Medulla oblongata (tissue), 1 donor: ENCODE measurements around the gene UAP1L1.

ENCODE experiments used
- DNase-seq: peaks from one replicate; pipeline ENCODE4 v3.0.0-alpha.2; 2015; ENCODE audit errors: extremely low spot score

Gene UAP1L1

DNA sequence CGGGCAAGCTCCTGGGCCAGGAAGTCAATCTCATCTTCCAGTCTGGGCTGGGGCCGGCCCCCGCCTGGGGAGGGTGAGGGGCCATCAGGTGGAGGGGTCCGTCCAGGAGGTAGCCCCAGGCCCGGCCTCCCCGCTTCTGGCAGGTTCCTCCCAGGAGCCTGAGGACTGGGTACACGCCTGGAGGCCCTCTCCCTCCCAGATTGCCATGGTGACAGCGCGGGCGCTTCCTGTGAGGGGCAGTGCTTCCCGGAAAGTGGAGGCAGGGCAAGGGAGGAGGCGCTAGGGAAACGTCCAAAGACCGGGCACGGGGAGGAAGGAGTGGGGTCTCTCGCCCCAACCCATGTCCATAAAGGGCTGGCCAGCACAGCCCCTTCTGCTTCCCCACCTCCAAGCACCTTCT is 36.2 kb upstream of the UAP1L1 start:
- no peak for DNase-seq

DNA sequence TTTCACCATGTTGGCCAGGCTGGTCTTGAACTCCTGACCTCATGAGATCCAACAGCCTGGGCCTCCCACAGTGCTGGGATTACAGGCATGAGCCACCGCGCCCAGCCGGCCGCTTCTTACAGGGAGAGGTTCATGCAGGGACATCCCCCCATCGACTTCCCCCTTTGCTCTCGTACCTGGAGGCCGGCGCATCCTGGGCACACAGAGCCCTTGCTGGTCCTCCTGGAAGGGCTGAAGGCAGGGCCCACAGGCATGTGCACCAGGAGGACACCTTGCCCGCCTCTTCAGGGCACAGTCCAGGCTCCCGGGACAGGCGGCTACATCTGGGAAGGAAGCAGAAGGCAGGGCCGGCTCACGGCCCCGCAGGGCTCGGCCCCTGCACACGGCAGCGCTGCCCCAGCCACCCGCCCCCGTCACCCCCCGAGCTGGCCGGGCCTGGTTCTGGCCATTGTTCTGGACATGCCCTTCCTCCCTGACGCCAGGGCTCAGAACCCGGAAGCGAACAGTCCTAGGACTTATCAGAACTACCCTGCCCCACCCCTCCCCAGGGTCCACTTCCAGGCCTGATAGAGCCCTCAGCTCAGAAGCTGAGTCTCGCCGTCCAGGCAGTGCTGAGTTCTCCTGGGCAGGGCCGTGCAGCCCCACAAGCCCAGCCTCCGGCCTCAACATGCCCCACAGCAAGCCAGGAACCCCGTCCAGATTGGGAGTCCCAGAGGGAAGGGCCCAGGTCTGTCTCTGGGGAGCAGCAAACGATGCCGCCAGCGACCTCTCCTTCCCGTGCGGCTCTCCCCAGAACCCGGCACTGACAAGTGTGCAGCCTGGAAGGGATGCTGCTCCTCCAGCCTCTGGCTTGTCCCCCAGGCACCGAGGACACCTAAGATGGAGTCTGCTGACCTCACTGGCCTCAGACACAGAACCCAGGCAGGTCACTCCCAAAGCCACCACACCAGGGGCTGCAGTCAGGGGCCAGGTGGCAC is 34.3 kb upstream of the UAP1L1 start:
- DNase-seq: no peak

DNA sequence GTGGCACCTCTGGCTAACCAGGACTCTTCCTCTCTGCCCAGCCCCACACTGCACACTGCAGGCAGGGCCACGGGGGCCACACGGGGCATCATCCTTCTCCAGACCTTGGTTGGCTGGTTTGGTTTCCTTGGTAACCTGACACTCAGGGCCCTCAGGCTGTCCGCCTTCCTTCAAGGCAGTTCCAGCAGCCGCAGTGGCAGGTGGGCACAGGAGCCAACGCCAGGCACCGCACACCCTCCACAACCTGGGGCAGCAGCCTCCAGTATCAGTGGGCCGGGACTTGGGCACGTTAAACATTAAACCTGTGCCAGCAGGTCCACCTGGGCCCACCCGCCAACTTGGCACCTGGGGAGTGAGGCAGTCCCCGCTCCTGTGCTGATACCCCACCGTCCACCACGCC is 33.3 kb upstream of the UAP1L1 start:
- DNase-seq: no peak

DNA sequence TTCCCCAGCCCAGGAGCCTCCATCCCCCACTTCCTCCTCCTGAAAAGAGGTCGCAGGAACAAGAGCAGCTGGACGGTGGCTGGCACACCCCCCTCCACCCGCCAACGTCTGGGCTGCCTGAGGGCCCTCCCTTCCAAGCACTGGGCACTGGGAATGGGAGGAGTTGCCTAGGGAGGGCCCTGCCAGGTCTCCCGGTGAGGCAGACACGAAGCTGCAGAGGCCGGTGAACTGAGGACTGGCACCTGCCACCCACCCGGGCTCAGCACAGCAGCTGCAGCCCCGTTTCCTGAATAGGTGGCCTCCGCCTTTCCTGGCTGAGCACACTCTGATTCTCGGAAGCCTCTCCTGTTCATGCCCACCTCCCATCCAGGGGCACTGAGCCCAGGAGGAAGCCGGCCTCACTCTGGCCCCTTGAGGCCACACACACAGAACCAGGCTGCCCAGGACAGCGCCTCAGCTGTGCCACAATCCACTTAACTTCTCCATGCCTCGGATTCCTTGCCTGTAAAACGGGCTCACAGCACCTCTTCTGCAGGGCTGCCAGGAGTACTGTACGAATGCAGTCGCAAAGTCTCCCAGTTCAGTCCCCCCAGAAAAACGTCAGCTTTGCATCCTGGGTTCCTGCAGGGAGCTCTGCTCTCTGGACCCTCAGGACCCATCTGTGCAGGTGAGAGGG is 32.7 kb upstream of the UAP1L1 start:
- peak; percentile 64 for DNase-seq

DNA sequence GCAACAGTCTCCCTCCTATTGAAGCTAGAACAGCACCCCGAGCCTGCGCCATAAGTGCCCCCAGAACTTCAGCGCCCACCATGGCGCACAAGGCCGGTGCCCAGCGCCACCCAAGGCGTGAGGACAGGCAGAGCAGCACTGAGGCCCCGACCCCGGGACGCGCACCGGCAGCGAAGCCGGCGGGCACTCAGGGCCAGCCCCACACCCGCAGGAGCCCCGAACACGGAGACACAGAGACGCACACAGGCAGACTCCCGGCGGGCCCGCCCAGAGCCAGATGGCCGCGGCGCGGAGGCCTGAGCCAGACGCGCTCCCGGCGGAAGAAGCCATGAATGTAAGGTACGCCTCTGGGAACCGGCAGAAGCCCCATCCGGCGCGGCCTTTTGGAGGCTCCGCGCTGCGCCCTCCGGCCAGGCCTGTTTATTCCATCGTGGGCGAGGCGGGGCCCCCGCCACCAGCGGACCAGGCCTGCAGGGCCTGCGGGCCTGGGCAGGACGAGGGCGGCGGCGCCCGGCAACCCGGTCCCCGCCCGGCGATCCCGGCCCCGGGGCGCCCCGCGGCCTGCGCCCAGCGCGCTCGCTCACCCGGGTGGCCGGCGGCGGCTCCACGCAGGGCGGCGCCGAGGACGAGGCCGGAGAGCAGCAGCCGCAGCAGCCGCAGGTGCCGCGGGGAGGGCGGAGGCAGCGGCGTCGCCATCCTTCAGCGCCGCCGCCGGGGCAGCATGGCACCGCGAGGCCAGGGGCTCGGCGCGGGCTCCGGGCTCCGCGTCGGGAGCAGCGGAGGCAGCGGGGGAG is 31.8 kb upstream of the UAP1L1 start:
- DNase-seq: no peak

DNA sequence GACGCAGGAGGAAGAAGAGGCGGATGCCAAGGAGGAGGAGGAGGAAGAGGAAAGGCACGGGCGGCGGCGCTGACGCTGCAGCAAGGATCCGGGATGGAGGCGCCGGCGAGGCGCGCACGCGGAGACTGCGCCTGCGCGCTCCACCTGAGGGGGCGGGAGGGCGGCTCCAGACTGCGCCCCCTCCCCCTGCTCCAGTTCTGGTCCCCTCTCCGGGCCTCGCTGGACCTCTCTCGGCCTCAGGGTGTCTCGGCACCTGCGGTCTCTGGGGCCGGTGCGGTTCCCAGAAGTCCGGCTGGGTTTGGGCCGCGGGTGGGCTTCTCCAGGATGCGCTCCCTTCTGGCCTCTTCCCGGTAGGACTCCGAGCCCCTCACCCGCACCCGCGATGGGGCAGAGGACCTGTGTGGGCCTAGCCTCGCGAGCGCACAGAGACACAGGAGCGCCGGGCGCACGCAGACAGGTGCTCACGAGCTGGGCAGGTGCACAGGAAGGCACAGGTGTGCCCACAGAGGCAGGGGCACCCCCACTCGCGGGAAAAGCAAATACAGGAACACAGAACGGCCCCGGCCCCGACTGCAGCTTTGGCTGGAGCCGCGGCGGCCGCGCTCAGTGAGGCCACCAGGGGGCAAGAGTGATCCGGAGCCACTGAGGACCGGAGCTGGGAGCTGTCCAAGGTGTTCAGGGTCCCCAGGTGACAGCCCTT is 31.1 kb upstream of the UAP1L1 start, which contains the start of gene NPDC1:
NPDC1 (minus strand) TSS at position 90 of the 700 bp plus-strand sequence. CDS start 188 bp downstream, outside the sequence.
- DNase-seq: peak; percentile 76

DNA sequence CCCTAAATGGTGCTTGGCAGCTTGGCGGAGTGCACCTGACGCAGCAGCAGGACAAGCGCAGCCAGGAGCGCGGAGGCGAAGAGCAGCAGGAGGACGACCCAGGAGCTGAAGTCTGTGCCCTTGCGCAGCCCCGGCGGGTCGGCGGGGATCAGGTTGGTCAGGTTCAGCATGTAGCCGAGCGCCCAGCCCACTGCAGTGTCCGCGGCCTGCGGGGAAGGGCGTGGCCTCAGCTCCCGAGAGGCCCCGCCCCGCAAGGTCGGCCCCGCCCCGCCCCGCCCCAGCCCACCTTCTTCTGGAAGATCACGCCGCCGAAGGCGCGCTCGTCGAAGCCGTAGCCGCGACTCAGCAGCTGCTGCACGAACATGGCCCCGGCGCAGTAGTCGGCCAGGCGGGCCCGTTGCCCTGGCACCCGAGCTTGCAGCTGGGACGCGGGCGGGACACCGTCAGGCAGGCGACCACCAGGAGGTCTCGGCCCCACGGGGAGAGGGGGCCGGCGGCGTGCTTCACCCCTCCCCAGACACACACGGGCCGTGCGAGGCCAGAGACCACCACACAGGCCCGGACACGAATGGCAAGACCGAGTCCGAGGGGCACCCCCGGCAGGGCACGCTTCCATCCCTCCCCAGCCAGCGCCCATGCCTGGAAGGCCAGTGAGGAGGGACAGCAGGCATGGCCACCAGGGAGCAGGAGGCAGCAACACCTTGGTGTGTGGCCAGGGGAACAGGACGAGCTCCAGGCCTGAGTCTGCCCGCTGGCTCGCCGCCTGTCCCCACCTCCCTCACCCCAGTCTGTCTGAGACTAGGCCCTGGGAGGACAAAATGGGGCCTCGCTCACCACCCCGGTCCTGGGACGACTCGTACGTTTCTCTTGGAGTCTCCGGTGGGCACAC is 28.4 kb upstream of the UAP1L1 start:
- peak; percentile 55 for DNase-seq

DNA sequence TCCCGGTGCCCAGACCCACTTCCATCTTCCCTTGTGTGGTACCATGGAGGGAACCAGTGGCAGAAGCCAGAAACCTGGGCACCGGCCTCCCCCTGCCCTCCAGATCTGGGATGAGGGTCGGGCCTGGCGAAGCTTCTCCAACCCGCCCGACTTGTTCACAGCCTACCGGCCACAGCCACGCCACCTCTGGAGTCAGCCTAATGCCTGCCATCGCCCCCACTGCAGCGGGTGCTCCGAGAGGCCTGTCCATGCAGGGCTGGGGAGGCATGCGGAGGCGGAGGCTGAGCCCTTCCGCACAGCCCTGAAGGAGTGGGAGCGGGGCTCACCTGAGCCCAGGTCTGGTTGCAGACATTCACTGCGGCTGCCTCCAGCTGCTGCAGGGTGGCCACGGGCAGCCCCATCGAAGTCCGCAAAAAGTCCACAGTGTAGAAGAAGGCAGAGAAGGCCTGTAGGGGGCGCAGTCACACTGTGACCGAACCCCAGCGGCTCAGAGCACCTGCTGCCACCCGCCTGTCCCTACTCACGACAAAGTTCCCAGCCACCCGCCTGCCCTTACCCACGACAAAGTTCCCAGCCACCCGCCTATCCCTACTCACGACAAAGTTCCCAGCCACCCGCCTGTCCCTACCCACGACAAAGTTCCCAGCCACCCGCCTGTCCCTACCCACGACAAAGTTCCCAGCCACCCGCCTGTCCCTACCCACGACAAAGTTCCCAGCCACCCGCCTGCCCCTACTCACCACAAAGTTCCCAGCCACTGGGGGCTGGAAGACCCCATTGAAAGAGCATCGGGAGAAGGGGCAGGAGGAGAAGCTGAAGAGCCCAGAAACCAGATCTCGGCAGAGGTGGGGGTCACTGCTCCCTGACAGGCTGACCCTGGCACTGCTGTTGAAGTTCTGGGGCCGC is 27.5 kb upstream of the UAP1L1 start:
- peak; percentile 67 for DNase-seq

DNA sequence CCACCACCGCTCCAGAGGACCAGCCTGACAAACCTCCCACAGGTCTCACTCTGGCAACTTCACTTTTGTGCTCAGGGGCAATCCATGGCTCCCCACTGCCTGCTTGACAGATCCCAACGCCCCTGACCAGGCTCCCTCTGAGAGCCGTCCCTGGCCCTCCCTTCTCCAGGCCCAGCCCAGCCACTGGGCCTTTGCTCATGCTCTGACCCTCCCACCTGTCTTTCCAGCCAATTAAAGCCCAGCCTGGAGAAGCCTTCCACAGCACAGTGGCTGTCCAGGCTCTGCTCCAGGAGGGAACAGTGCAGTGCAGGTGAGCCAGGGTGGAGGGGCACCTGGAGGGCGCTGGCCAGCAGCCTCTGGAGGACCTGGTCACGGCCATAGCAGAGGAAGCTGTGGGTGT is 26.7 kb upstream of the UAP1L1 start:
- no peak for DNase-seq

DNA sequence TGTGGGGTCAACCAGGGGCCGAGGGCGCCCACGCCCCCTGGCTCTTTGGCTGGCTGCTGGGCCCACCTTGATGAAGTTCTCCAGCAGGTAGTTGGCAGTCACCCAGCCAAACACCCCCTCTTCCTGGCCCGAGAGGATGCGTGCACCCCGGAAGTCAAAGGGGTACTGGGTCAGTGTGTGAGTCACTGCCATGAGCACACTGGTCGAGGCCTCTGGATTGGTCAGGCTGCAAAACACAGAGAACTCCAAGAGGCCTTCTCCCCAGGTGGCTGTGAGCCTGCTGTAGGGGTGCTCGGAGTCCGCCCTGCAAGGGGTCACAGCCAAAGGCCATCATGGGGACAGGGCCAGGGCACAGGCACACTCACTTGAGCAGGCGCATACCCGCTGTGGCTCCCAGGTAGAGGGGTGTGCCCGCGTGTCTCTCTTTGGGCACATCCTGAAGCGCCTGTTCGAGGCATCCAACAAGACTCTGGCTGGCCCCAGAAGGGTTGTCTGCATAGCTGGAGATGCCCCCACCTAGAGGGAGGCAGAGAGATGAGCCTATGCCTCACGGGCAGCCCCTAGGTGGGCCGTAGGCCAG is 26.1 kb upstream of the UAP1L1 start:
- DNase-seq: no peak

DNA sequence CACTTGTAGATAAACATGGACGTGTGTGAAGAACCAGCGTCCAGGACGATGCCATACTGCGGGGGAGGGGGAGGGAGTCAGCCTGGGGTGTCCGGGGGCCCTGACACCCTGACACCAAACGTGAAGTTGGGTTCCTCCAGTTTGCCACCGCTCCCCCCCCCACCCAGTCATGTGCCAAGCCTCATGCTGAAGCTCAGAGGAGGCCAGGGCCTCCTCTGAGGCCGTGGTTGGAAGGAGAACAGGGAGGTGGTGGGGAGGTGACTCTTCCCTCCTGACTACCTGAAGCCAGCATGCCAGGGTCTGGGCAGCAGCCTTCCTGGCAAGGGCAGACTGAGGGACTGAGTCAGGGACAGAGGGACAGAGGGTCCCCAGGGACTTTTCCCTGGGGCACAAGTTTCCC is 25.0 kb upstream of the UAP1L1 start:
- no peak for DNase-seq

DNA sequence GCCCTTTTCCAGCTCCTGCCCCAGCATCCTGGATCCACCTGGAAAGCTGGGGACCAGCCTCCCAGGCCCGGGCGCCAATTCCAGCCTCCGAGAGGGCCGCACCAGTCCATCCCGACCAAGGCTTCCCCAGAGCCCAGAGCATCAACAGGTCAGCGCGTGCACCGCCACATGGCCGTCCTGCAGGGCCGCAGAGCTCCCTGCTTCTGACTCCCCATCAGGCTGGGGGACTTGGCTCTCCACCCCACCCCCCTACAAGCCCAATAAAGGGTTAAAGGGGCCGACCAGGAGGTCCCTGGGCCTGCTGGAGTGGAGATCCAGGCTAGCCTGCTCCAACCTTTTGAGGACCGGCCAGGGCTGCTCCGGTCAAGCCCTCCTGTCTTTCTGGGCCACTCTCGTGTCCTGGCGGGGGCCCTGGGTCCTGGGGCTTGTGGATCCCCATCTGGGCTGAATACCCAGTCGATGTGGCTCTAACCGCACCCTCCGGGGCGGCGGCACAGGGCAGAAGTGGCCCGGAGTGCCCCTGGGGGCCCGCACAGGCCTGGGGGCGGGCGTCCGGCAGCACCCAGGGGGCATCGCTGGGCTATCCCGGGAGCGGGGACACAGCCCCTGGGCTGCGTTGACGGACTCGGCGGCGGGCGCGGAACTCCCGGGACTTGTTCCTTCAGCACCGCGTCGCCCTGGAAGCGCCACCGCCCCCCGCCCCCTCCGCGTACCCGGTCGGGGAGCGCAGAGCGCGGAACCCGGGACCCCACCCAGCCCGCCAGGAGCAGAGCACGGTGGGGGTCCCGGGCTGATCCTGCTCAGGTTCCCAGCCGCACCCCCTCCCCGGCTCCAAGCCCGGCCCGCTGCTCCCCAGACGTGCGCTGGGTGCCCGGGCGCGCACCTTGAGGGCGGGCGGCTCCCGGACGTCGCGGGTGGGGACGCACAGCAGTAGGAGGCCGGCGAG is 24.0 kb upstream of the UAP1L1 start:
- no peak for DNase-seq

DNA sequence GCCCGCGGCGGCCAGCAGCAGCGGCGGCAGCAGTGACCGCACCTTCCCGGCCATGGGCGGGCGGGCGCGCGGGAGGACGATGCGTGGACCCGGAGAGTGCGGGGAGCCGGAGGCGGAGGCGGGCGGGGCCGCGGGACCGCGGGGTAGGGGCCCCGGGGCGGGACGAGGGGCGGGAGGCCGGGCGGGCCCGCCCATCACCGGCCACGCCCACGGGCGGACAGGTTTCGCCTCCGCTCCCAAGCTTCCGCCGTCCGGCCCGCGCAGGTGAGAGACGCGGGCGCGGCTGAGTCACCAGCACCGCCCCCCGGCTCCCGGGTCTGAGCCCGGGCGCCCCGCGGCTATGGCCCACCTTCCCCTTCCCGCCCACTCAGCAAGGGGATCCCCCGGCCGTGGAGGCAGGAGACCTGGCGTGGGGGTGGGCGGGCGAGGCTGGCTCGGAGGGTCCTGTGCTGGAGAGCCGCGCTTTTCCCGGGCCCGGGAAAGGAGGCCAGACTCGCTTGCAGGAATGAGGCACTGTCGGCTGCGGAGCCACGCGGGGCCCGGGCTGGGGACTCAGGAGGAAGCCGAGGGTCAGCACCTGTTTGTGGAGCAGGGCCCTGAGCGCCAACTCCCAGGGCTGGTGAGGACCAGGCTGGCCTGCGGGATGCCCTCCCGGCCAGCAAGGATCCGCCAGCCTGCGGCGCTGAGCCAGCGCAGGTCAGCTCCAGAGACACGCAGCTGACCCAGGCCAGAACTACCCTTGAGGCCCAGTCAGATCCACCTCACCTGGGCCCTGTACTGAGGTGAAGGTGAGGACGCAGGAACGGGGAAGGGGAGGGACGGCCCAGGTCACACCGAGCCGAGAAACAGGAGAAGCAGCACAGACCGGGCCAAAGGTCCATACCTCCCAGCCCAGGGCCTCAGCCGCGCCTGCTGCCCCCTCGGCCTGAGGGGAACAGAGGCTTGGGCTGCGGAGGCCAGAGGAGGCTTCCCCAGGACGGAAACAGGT is 23.1 kb upstream of the UAP1L1 start, which contains the start of gene ENTPD2:
ENTPD2 (minus strand) TSS at position 118 of the 988 bp plus-strand sequence; CDS start at position 54, 64 bp downstream.
- no peak for DNase-seq

DNA sequence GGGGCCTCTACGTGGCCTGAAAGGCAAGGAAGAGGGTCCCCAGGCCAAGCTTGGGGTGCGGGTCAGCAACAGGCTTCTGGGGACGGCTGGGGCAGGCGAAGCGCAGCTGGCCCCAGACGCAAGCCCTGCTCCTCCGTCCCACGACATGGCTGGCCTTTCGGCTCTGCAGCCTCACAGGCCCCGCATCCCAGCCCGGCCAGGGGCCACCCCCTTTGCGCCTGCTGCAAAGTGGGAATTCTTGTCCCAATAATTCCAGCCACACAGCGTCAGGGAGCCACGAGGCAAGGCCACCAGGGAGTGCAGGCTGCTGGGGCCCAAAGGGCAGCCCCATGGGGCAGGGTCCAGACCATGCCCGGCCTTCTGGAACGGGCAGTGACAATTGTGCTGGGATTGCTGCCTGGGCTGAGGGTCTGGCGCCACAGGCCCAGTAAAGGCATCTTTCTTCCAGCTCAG is 22.4 kb upstream of the UAP1L1 start:
- peak; percentile 72 for DNase-seq

DNA sequence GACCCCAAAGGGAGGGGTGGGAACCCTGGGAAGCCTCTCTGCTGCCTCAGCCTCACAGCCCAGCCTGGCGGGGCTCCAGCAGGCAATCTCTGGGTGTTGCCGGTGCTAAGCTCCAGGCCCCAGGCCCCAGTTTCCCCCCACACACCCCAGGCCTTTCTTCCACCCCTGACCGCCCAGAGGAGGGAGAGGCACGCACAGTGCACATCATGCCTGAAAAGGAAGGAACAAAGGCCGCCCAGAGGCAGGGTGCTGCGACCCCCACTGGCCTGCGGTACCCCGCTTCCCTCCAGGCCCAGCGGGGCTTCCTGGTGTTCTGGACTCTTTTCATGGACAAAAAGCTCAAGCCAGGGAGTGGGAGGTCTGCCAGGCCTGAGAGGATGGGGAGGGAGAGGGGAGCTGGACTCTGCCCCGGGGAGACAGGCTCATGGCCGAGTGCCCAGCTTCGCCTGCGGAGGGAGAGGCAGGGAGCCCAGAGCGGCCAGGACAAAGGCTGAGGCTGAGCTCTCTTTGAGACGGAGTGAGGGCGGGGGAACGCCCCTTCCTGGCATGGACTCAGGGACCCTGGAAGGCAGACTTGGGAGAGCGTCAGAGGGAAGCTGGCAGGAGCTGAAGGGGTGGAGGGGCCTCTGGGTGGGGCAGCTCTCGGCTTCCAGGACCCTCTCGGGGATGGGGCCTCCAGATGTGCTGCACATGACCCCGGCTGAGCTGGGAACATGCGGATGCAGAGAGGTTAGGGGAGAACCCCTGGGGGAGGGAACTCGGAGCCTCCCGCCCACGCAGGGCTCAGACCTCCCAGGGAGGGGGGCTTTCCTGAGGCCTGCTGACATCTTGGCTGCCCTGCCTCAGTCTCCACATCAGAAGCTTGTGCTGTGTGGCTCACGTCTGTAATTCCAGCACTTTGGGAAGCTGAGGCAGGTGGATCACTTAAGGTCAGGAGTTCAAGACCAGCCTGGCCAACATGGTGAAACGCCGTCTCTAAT is 21.6 kb upstream of the UAP1L1 start:
- peak; percentile 98 for DNase-seq
